Limb (tissue), 2 donors: ENCODE data around the gene KCNC2.
"Not testable (repeated sequence)": the region's sequence is repeated elsewhere in the genome, so short reads cannot be mapped to it uniquely, and the experiment has no call there.

Source experiments
- DNase-seq, 2 donors: peaks; one replicate each; pipeline ENCODE4 v3.0.0-alpha.2; 2016; ENCODE audit errors: extremely low spot score in 2 of 2

Gene KCNC2

DNA sequence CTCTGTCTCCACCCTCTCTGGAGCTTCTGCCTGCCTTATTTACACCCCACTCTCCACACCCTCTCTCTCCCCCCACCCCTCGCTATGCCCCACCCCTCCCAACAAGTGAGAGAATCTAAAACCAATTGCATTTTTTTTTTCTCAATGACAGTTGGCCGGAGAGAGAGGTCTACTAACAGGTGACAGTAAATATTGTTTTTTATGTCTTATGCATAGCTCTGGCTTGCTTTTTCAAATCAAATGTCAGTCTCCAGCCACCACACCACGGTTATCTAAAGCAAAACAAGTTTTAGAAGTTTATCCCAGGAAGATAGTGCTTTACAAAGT is at the start of gene KCNC2:
Gene KCNC2 (minus strand): TSS at position 28 of the 327 bp plus-strand sequence.
- DNase-seq: no peak

DNA sequence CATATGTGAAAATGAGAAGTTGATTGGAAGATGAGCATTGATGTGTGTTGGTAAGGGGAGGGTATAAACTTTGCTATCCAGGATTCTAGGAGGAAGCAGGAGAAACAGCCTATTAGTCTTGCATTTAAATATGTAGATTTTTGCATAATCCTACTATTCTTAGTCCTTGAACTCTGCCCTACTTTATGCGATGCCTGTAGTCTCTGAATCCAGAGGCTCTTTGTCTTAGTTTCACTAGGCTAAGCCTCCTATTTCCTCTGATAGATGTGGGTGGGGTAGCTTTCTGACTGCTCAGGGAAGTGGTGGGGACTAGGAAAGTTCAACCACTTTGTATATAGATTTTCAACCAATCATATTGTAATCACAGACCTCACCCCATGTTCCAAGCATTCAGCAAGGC is 49.5 kb upstream of the KCNC2 start:
- DNase-seq: no peak

GRCh38 chr12:75257510-75257909 is 47.9 kb upstream of the KCNC2 start:
- no peak for DNase-seq

- DNase-seq: no peak
Measured at GRCh38 chr12:75245108-75245507, 35.5 kb upstream of the KCNC2 start.

- no peak for DNase-seq
Measured at GRCh38 chr12:75239987-75240386, 30.3 kb upstream of the KCNC2 start.

- DNase-seq: no peak
Measured at GRCh38 chr12:75236206-75236605, 26.6 kb upstream of the KCNC2 start.

- no peak for DNase-seq
Measured at GRCh38 chr12:75227132-75227531, 17.5 kb upstream of the KCNC2 start.

GRCh38 chr12:75212072-75212471 is 2.4 kb upstream of the KCNC2 start:
- no peak for DNase-seq

GRCh38 chr12:75208856-75209811 is 505 bp downstream of the KCNC2 start:
- DNase-seq: peak; percentile 21 to 79

DNA sequence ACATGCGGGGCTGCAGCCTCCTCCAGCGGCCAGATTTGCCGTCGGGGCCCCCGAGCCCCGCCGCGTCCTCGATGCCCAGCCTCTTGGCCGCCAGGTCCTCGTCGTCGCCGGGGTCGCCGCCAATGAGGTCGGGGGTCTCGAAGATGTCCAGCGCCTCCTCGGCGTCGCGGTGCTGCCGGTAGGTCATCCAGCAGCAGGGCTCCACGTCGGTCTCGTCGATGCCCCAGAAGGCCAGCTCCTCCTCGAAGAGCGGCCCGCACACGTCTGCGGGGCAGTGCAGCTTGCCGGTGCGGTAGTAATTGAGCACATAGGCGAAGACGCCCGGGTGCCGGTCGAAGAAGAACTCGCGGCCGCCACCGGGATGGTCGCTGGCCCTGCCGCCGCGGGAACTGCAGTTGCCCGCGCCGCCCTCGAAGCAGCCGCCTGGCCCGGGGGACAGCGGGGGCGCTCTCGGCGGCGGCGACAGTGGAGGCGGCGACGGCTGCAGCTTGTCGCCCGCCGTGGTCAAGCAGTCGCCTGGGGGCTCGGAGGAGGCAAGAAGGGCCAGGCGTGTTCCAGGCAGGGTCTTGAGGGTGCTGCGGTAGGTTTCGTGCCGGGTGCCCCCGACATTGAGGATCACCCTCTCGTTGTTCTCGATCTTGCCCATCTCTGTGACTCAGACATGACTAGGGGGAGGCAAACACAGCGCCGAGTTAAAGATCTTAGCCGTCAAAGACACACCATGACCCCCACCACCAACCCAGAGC is 2.1 kb downstream of the KCNC2 start:
- DNase-seq: peak in 1 of 2 donors; percentile 28

- no peak for DNase-seq
Measured at GRCh38 chr12:75205558-75205957, 4.1 kb downstream of the KCNC2 start.

DNA sequence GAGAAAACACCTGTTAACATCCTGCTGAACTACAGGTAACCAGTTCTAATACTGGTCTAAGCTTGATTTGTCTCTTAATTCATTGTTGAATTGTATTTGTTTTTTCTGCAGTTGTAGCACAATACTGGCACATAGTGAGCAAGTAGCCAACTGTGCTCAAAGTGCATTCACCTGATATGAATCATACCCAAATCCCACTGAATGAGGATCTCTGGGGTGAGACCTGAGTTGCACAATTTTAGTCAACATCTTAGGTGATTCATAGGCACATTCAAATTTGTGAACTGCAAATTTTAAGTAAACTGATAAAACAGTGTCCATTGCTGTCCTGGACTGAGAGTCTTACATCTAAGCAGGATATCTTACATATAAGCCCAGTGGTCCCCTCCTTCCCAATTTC is 12.8 kb downstream of the KCNC2 start:
- no peak for DNase-seq

DNA sequence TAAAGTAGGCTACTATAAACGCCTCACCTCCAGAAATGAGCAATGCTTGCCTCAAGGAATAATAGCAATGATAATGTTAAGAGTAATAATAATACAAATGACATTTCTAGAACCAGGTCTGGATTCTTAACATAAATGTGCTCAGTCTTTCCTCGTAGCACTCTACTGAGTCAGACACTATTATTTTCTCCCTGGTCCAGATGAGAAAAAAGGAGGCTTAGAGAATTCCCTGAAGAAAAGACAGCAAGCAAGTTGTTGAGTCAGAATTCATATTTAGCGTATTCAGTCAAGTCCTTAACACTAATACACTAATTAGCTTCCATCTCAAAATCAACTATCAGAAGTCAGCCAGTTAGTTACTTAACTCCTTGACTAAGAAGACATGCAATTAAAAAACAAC is 13.2 kb downstream of the KCNC2 start:
- no peak for DNase-seq

DNA sequence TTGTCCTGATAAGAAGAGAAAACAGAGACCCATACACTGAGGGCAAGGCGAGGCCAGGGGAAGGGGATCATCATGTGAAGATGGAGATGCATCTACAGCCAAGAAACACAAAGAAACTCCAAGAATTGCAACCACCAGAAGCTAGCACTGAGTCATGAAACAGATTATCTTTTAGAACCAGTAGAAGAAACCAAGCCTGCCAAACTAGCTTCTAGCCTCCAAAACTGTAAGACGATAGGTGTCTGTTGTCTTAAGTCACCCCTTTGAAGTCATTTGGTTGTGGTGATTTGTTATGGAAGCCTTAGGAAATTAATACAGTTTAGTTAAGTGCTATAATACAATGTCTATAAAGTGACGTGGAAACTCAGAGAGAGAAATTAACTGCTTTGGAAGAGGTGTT is 15.4 kb downstream of the KCNC2 start:
- no peak for DNase-seq

- DNase-seq: no peak
Measured at GRCh38 chr12:75192196-75192595, 17.4 kb downstream of the KCNC2 start.

DNA sequence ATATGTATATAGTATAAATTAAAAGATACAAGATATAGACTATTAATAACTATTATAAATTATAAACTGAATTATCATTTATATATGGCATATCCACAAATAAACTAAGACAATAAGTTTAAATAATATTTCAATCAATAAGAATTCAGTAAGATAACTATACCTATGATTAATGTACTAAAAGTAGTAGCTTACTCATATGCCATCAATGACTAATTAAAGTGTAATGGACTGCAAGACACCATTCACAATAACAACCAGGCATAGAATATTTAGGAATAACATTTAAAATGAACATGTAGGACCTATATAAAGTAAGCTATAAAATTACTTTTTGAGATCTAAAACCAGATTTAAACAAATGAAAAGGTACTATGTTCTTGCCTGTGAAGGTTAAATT is 18.8 kb downstream of the KCNC2 start:
- no peak for DNase-seq

DNA sequence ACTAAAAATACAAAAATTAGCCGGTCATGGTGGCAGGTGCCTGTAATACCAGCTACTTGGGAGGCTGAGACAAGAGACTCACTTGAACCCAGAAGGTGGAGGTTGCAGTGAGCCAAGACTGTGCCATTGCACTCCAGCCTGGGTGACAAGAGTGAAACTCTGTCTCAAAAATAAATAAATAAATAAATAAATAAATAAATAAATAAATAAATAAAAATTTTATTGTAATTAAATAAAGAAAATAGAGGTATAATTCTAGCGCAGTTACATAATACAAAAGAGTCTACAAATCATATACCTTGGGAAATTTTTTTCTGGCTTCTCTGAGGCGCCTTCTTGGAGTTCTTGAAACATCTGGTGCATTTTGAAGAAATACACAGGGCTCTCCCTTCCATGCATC is 23.8 kb downstream of the KCNC2 start:
- not testable (repeated sequence) for DNase-seq

DNA sequence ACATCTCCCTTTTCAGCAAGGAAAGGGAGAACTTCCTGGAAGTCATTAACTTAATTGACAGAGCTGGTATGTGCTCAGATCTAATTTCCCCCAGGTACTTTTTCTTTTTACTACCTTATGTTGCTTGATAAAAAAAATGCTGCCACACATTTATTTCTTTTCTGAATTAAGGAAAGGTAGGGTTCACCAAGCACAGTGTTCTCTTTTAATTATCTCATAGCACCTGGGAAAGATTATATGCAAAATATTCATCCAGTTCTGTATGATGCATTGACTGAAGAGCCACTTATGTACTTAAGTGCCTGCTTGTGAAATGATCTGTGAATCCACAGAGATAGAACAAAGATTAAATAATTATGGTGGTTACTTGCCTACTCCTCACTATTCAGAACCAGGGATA is 25.1 kb downstream of the KCNC2 start:
- DNase-seq: no peak

- DNase-seq: no peak
Measured at GRCh38 chr12:75183967-75184366, 25.7 kb downstream of the KCNC2 start.

DNA sequence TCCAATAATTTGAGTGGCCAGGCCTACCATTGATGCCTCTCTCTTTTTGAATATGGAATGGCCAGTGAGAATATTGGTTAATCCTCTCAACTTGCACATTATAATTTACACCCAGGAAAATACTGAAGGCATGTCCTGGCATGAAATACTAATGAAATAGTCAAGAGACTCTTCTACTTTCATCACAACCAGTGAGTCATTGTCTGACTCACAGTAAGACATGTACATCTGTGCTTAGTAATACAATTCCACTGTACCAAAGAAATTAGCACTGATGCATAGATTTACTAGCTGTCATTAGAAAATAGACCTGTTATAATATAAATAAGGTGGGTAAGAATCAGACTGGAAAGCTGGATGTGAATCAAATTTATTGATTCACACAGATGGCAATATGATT is 31.6 kb downstream of the KCNC2 start:
- DNase-seq: no peak

- DNase-seq: no peak
Measured at GRCh38 chr12:75172611-75173010, 37.0 kb downstream of the KCNC2 start.

GRCh38 chr12:75170640-75171185 is 38.9 kb downstream of the KCNC2 start:
- no peak for DNase-seq
